ENCODE results near the gene HERC4. TPM values are rescaled to one million over a fixed set of nuclear protein-coding genes. Genes with fewer than 3 reads are reported as not detected.

HERC4 gene
- total RNA-seq, 1 donor from 2014 or later = 63.6 TPM

DNA sequence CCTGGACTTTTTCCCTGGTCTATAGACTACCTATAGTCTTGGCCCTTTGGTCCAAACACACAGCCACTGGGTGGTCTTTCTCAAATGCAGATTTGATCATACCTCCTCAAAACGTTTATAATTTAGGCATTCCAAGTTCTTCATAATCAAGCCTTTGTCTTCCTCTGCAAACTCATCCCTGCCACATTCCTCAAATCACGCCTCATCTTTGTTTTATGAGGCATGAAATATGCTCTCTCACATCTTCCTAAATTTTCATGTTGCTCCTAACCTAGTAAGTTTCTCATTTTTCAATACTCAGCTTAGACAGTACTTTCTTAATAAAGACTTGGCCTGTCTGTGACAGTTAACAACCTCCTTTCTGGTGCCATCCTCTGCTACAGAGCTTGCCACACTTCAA lies 10.9 kb upstream of the HERC4 start:
- Histone ChIP-seq H3K27me3 (ENCODE audit: low read depth) (no peaks in the 10 kb centered on the region), H3K4me1 (no peaks in the 10 kb centered on the region), H3K9me3 (no peaks in the 10 kb centered on the region), H3K27ac (no peak overlapping the region), H3K4me3 (no peak overlapping the region), H3K36me3 (no peaks in the 10 kb centered on the region)
- TF ChIP-seq CTCF (IDR thresholded peaks at IDR 0.05) = no peak
- intact Hi-C loops (cut with DNase I) = no loop called here
- no peak for ATAC-seq
- no peak for DNase-seq

- Histone ChIP-seq H3K4me1 (no peaks in the 10 kb centered on the region), H3K36me3 (no peaks in the 10 kb centered on the region), H3K27me3 (ENCODE audit: low read depth) (no peaks in the 10 kb centered on the region), H3K9me3 (no peaks in the 10 kb centered on the region), H3K27ac (no peak overlapping the region), H3K4me3 (no peak overlapping the region)
- no peak for TF ChIP-seq CTCF (IDR thresholded peaks at IDR 0.05)
- no peak for ATAC-seq
- intact Hi-C loops (cut with DNase I) = no loop called here
- no peak for DNase-seq
Measured at GRCh38 chr10:68084469-68084868, 9.4 kb upstream of the HERC4 start.

GRCh38 chr10:68083953-68084352 lies 8.9 kb upstream of the HERC4 start:
- intact Hi-C loops (cut with DNase I) = no loop called here
- TF ChIP-seq CTCF (IDR thresholded peaks at IDR 0.05) = no peak
- no peak overlapping the region for H3K27ac ChIP-seq
- DNase-seq (no peak), ATAC-seq (no peak)
- no peaks in the 10 kb centered on the region for H3K36me3 ChIP-seq
- H3K4me1 ChIP-seq = no peaks in the 10 kb centered on the region
- H3K9me3 ChIP-seq = no peaks in the 10 kb centered on the region
- H3K4me3 ChIP-seq = no peak overlapping the region
- H3K27me3 ChIP-seq (ENCODE audit: low read depth) = no peaks in the 10 kb centered on the region

DNA sequence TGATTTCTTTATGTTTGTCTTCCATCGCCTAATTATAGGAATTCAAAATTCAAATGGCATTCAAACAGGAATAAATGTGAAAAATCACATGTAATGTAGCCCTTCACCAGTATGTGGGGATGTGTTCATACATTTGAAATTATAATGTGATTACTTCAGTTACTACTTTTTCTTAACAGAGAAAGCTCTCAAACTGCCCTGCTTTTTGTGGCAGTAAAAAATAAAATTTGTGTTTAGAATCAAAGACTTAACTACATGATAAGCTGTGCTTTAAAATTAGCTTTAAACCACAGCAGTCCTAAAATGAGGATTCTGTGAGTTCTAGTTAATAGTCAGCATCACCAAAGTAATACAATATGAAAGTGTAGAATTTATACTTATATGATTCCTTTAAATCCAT lies 7.8 kb upstream of the HERC4 start:
- intact Hi-C loops (cut with DNase I) = no loop called here

DNA sequence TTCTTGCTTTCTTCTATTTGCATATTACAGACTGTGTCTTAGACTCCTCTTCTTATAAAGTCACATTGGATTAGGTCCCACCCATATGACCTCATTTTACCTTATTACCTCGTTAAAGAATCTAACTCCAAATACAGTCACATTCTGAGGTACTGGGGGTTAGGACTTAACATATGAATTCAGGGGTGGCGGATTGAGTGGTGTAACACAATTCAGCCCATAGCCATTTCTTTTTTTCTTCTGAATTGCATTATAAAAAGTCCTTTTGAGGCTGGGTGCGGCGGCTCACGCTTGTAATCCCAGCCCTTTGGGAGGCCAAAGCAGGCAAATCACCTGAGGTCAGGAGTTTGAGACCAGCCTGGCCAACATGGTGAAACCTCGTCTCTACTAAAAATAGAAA lies 6.8 kb upstream of the HERC4 start:
- intact Hi-C loops (cut with DNase I) = no loop called here
- ATAC-seq = no peak
- no peak for TF ChIP-seq CTCF (IDR thresholded peaks at IDR 0.05)
- H3K27me3 ChIP-seq (ENCODE audit: low read depth) = no peaks in the 10 kb centered on the region
- no peaks in the 10 kb centered on the region for H3K4me1 ChIP-seq
- no peaks in the 10 kb centered on the region for H3K9me3 ChIP-seq
- no peak overlapping the region for H3K27ac ChIP-seq
- no peak overlapping the region for H3K4me3 ChIP-seq
- no peaks in the 10 kb centered on the region for H3K36me3 ChIP-seq
- DNase-seq = no peak

More for the DNA sequence above, 7.8 kb upstream of the HERC4 start:
- Histone ChIP-seq H3K4me3 (no peak overlapping the region), H3K4me1 (no peaks in the 10 kb centered on the region), H3K27ac (no peak overlapping the region), H3K36me3 (no peaks in the 10 kb centered on the region), H3K9me3 (no peaks in the 10 kb centered on the region), H3K27me3 (ENCODE audit: low read depth) (no peaks in the 10 kb centered on the region)
- TF ChIP-seq CTCF (IDR thresholded peaks at IDR 0.05) = no peak
- no peak for DNase-seq
- no peak for ATAC-seq

- no peak overlapping the region for H3K4me3 ChIP-seq
- no peaks in the 10 kb centered on the region for H3K27me3 ChIP-seq (ENCODE audit: low read depth)
- intact Hi-C loops (cut with DNase I) = no loop called here
- no peak for DNase-seq
- no peaks in the 10 kb centered on the region for H3K9me3 ChIP-seq
- no peaks in the 10 kb centered on the region for H3K4me1 ChIP-seq
- no peak for ATAC-seq
- H3K36me3 ChIP-seq = no peaks in the 10 kb centered on the region
- no peak overlapping the region for H3K27ac ChIP-seq
- no peak for TF ChIP-seq CTCF (IDR thresholded peaks at IDR 0.05)
Measured at GRCh38 chr10:68080853-68081431, 5.9 kb upstream of the HERC4 start.

All from lower lobe of right lung (tissue), 2 donors.